Measurements from ENCODE around the gene TUSC2.

TUSC2 gene

DNA sequence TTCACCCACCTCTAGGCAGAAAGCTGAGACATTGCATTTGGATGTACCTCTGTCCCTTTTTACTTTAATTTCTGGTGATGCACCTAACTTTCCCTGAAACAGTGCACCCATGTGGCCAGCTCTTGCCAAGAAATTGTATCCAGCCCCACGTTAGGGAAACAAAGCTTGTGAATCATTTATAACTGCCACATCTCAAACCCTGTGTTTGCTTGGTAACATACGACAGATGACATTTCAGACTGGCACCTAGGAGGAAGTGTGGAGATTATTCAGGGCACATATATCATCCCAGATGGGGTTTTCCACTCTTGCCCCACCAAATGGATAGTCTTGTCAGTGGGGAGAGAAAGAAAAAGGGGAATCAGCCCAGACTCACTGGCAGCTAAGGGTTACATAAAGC is 24.8 kb upstream of the TUSC2 start:
- no peak overlapping the region for H3K27ac Mint-ChIP-seq
- peaks cover 14% of the 10 kb centered on the region for H3K36me3 Mint-ChIP-seq (ENCODE audit: low read depth)
- TF ChIP-seq, protein P1, sequence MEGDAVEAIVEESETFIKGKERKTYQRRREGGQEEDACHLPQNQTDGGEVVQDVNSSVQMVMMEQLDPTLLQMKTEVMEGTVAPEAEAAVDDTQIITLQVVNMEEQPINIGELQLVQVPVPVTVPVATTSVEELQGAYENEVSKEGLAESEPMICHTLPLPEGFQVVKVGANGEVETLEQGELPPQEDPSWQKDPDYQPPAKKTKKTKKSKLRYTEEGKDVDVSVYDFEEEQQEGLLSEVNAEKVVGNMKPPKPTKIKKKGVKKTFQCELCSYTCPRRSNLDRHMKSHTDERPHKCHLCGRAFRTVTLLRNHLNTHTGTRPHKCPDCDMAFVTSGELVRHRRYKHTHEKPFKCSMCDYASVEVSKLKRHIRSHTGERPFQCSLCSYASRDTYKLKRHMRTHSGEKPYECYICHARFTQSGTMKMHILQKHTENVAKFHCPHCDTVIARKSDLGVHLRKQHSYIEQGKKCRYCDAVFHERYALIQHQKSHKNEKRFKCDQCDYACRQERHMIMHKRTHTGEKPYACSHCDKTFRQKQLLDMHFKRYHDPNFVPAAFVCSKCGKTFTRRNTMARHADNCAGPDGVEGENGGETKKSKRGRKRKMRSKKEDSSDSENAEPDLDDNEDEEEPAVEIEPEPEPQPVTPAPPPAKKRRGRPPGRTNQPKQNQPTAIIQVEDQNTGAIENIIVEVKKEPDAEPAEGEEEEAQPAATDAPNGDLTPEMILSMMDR (IDR thresholded peaks at IDR 0.05): no peak
- H3K9me3 Mint-ChIP-seq: no peaks in the 10 kb centered on the region
- peaks cover 35% of the 10 kb centered on the region for H3K4me1 Mint-ChIP-seq
- no peak for DNase-seq
- no peak overlapping the region for H3K4me3 Mint-ChIP-seq
- H3K27me3 Mint-ChIP-seq (ENCODE audit: low read depth, poor library complexity): no peaks in the 10 kb centered on the region

DNA sequence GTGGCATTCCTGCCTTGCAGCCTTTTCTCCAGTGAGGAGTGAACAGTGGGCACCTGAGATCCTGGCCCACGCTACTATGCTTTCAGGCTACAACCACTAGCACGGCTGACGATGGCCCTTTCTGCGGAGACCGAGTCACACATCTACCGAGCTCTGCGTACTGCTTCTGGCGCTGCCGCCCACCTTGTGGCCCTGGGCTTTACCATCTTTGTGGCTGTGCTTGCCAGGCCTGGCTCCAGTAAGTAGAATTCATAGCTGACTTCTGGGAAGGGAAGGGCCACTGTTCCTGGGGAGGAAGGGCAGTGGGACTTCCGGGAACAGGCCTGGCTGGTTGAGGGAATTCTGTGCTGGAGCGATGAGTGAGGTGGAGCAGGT is 23.3 kb upstream of the TUSC2 start:
- Mint-ChIP-seq H3K4me1 (peaks cover 21% of the 10 kb centered on the region), H3K27me3 (ENCODE audit: low read depth, poor library complexity) (peaks cover 6% of the 10 kb centered on the region), H3K4me3 (peak overlapping the region; percentile 94), H3K27ac (peak overlapping the region; percentile 95), H3K36me3 (ENCODE audit: low read depth) (peaks cover 14% of the 10 kb centered on the region), H3K9me3 (no peaks in the 10 kb centered on the region)
- no peak for DNase-seq
- TF ChIP-seq, protein P1 (IDR thresholded peaks at IDR 0.05): no peak

DNA sequence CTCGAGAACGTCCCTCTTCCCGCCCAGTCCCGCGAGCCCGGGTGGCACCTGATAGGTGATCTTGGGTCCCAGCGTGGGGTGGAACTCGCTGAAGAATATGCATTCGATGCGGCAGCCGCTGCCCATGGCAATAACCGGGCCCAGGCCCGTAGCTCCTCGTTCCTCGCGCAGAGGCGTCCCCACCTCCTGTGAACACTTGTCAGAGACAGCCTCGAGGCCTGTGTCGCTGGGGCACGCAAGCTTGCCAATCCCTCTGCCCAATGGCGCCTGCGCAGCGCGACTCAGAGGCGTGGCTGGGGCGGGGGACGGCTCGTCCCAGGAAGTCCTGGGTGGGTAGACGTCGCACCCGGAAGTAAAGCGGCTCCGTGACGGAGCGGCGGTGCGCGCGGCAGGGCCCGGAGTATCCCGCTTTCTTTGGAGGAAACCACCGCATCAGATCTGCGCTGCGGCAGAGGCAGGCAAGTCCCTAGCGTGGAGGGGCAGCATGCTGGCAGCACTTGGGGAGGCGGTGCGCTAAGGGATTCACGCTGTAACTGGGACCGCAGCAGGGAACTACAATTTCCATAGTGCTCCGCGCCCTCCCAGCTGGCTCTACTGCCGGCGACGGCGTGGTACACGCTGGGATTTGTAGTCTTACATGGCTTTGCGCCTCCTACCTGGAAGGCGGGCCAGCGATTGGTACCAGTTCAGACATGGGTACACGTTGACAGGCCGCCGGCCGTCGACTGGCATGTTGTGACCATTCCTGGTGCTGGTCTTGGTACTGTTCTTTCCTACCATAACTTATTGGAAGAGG is 22.7 kb upstream of the TUSC2 start, which contains the start of the genes CYB561D2 and NPRL2:
Gene CYB561D2, plus strand, starts transcription at position 336 of the 796 bp plus-strand sequence. CDS start 572 bp downstream, outside the sequence.
Gene NPRL2, minus strand, starts transcription at position 249 of the 796 bp plus-strand sequence. Its CDS starts 123 bp downstream, at position 126.
- peak within 1 kb of the TSS; percentile 96 for H3K27ac Mint-ChIP-seq
- peaks cover 14% of the 10 kb centered on the region for H3K36me3 Mint-ChIP-seq (ENCODE audit: low read depth)
- peaks cover 12% of the 10 kb centered on the region for H3K27me3 Mint-ChIP-seq (ENCODE audit: low read depth, poor library complexity)
- peaks cover 24% of the 10 kb centered on the region for H3K4me1 Mint-ChIP-seq
- H3K9me3 Mint-ChIP-seq: no peaks in the 10 kb centered on the region
- DNase-seq: peak; percentile 98
- TF ChIP-seq, protein P1 (IDR thresholded peaks at IDR 0.05): no peak
- H3K4me3 Mint-ChIP-seq: peak within 1 kb of the TSS; percentile 94

DNA sequence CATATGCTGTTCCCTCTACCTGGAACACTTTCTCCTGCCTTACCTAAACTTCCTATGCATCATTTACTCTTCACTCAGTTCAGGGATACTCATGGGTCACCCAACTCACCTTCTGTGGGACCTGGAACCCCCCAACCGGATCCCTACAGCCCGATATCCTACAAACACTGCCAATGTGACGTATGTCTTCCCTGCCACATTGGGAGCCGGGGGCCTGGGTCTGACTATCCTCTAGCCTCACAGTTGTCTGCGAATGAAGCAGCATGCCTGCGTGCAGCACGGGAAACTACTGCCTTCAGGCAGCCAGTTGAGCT is 22.1 kb upstream of the TUSC2 start:
- Mint-ChIP-seq H3K36me3 (ENCODE audit: low read depth) (peaks cover 14% of the 10 kb centered on the region), H3K9me3 (no peaks in the 10 kb centered on the region), H3K4me1 (peaks cover 25% of the 10 kb centered on the region), H3K4me3 (peak overlapping the region; percentile 94), H3K27me3 (ENCODE audit: low read depth, poor library complexity) (peaks cover 17% of the 10 kb centered on the region), H3K27ac (no peak overlapping the region)
- DNase-seq: no peak
- TF ChIP-seq, protein P1 (IDR thresholded peaks at IDR 0.05): no peak

DNA sequence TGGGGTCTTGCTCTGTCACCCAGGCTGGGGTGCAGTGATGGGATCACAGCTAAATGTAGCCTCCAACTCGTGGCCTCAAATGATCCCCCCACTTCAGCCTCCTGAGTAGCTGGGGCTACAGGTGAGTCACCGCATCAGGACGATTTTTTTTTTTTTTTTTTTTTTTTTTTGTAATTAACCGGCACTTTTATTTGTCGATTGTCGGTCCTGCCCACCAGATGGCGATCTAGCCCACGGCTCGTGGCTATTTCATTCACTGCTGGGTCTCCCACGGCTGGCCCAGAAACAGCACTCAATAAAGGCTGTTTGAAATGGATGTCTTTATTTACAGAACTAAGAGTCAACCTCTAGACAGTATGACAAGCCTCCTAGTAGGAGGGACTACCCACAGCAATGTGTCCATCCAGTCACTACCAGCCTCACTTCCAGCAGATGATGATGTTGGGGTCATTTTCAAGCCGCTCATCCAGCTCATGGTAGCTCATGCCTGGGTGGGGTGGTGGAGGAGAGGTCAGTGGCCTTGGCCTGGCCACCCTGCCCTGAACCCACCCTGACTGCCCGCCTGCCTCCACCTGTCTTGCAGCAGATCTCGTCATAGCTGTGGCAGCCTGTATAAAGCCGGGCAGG is 19.3 kb upstream of the TUSC2 start:
- Mint-ChIP-seq H3K27me3 (ENCODE audit: low read depth, poor library complexity) (peaks cover 46% of the 10 kb centered on the region), H3K4me3 (peak overlapping the region; percentile 30), H3K36me3 (ENCODE audit: low read depth) (peaks cover 7% of the 10 kb centered on the region), H3K4me1 (peaks cover 25% of the 10 kb centered on the region), H3K27ac (no peak overlapping the region), H3K9me3 (peaks cover 4% of the 10 kb centered on the region)
- TF ChIP-seq, protein P1 (IDR thresholded peaks at IDR 0.05): peak; percentile 61
- peak; percentile 73 for DNase-seq
